ENCODE results near the gene RPP21. TPM values are rescaled to one million over a fixed set of nuclear protein-coding genes. Genes with fewer than 3 reads are reported as not detected.

The RPP21 gene
- total RNA-seq, 4 donors from 2014 or later, result 71.4 to 106 (median 91.1) TPM

DNA sequence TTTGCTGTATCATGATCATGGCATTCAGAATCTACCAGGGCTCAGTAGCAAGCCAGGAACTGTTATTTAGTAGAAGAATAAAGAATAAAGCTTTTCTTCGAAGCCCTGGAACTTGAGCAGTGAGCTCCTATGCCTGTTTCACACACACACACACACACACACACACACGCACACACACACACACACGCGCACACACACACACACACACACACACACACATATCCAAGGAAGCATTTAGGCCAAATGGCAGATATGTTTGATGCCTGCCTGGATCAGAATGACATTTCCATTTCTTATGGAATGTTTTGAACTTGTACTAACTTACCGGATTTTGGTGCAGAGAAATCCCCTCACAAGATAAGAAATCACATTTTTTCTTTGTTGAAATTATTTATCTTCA is 35.5 kb downstream of the RPP21 start:
- DNase-seq (ENCODE audit: low spot score in 2 of 2), result no peak
- 19% methylated on average over 5 of the region's 5 CpGs for WGBS
- Histone ChIP-seq H3K27ac (no peak overlapping the region), H3K36me3 (no peaks in the 10 kb centered on the region), H3K9me3 (no peaks in the 10 kb centered on the region), H3K4me1 (no peaks in the 10 kb centered on the region), H3K4me3 (no peak overlapping the region), H3K27me3 (peaks cover 44% of the 10 kb centered on the region)
- TF ChIP-seq POLR2AphosphoS5 (IDR thresholded peaks at IDR 0.05), result no peak
- TF ChIP-seq, protein P1, sequence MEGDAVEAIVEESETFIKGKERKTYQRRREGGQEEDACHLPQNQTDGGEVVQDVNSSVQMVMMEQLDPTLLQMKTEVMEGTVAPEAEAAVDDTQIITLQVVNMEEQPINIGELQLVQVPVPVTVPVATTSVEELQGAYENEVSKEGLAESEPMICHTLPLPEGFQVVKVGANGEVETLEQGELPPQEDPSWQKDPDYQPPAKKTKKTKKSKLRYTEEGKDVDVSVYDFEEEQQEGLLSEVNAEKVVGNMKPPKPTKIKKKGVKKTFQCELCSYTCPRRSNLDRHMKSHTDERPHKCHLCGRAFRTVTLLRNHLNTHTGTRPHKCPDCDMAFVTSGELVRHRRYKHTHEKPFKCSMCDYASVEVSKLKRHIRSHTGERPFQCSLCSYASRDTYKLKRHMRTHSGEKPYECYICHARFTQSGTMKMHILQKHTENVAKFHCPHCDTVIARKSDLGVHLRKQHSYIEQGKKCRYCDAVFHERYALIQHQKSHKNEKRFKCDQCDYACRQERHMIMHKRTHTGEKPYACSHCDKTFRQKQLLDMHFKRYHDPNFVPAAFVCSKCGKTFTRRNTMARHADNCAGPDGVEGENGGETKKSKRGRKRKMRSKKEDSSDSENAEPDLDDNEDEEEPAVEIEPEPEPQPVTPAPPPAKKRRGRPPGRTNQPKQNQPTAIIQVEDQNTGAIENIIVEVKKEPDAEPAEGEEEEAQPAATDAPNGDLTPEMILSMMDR (IDR thresholded peaks at IDR 0.05), result no peak
- no peak for TF ChIP-seq POLR2A (IDR thresholded peaks at IDR 0.05)
- TF ChIP-seq EP300 (IDR thresholded peaks at IDR 0.05), result no peak

- 54% methylated on average over 3 of the region's 3 CpGs for WGBS
- H3K4me3 ChIP-seq, result no peak overlapping the region
- peaks cover 78% of the 10 kb centered on the region for H3K27me3 ChIP-seq
These were observed 41.2 kb downstream of the RPP21 start for GRCh38 chr6:30386166-30386565.

DNA sequence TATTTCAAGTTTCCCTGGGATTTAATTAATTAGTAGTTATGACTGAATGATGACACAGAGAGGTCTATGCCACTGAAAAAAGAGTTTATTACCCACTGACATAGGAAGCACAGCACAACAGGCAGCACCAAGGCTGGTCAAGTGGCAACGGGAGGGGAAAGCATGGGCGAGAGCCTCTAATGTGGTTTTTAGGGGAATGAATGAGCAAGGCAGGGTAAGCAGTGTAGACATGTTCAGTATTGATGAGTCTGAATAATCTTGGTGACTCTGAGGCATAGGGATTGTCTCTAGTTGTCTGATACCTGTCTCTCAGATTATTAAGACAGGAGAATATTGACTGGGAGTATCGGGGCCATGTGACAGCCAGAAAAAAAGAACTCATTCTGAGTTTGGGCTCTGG is 46.3 kb downstream of the RPP21 start:
- no peaks in the 10 kb centered on the region for H3K4me1 ChIP-seq
- no peak for TF ChIP-seq POLR2AphosphoS5 (IDR thresholded peaks at IDR 0.05)
- TF ChIP-seq, protein P1 (IDR thresholded peaks at IDR 0.05), result no peak
- no peak for TF ChIP-seq POLR2A (IDR thresholded peaks at IDR 0.05)
- no peak for TF ChIP-seq EP300 (IDR thresholded peaks at IDR 0.05)
- H3K27ac ChIP-seq, result no peak overlapping the region
- WGBS, result 66% methylated on average over 3 of the region's 3 CpGs
- H3K4me3 ChIP-seq, result no peak overlapping the region
- H3K9me3 ChIP-seq, result no peaks in the 10 kb centered on the region
- H3K27me3 ChIP-seq, result peaks cover 75% of the 10 kb centered on the region
- DNase-seq (ENCODE audit: low spot score in 2 of 2), result no peak
- H3K36me3 ChIP-seq, result no peaks in the 10 kb centered on the region

More at GRCh38 chr6:30386166-30386565, 41.2 kb downstream of the RPP21 start:
- Histone ChIP-seq H3K4me1 (no peaks in the 10 kb centered on the region), H3K27ac (no peak overlapping the region), H3K9me3 (no peaks in the 10 kb centered on the region), H3K36me3 (no peaks in the 10 kb centered on the region)
- DNase-seq (ENCODE audit: low spot score in 2 of 2), result no peak
- TF ChIP-seq, protein P1 (IDR thresholded peaks at IDR 0.05), result no peak
- TF ChIP-seq POLR2AphosphoS5 (IDR thresholded peaks at IDR 0.05) (no peak), EP300 (IDR thresholded peaks at IDR 0.05) (no peak), POLR2A (IDR thresholded peaks at IDR 0.05) (no peak)

GRCh38 chr6:30394139-30394538 is 49.2 kb downstream of the RPP21 start:
- 24% methylated on average over 5 of the region's 5 CpGs for WGBS
- Histone ChIP-seq H3K27ac (no peak overlapping the region), H3K36me3 (no peaks in the 10 kb centered on the region), H3K4me3 (no peak overlapping the region), H3K27me3 (peaks cover 58% of the 10 kb centered on the region), H3K4me1 (no peaks in the 10 kb centered on the region), H3K9me3 (no peaks in the 10 kb centered on the region)
- DNase-seq (ENCODE audit: low spot score in 2 of 2), result no peak
- TF ChIP-seq POLR2A (IDR thresholded peaks at IDR 0.05), result no peak
- no peak for TF ChIP-seq EP300 (IDR thresholded peaks at IDR 0.05)
- no peak for TF ChIP-seq POLR2AphosphoS5 (IDR thresholded peaks at IDR 0.05)
- TF ChIP-seq, protein P1 (IDR thresholded peaks at IDR 0.05), result no peak

Other genes starting within 250 kb of the RPP21 start
- gene TRIM31, start 232.1 kb upstream of the RPP21 start, total RNA-seq, result under 1 TPM in 1 of 4 donors, not detected in 3; 0.57 TPM
- gene TRIM40, start 209.0 kb upstream of the RPP21 start, total RNA-seq, result not detected
- gene TRIM10, start 183.9 kb upstream of the RPP21 start, total RNA-seq, result 1 to 10 TPM in 2 of 4 donors, under 1 TPM in 2; 0.76 to 1.6 (median 1.1) TPM
- gene TRIM15, start 181.6 kb upstream of the RPP21 start, total RNA-seq, result 1 to 10 TPM in 2 of 4 donors, under 1 TPM in 2; 0.19 to 1.6 (median 0.73) TPM
- gene TRIM26, start 131.8 kb upstream of the RPP21 start, total RNA-seq, result 10 to 100 TPM; 61.3 to 79.0 (median 72.5) TPM
- gene TRIM39, start 18.2 kb upstream of the RPP21 start, total RNA-seq, result 10 to 100 TPM in 2 of 4 donors, 1 to 10 TPM in 2; 6.6 to 17.8 (median 9.2) TPM
- gene HLA-E, start 144.4 kb downstream of the RPP21 start, total RNA-seq, result 100 to 1,000 TPM; 496 to 771 (median 601) TPM
- gene GNL1, start 211.3 kb downstream of the RPP21 start, total RNA-seq, result 10 to 100 TPM; 33.9 to 58.9 (median 38.9) TPM
- gene PRR3, start 212.1 kb downstream of the RPP21 start, total RNA-seq, result 10 to 100 TPM in 1 of 4 donors, 1 to 10 TPM in 3; 5.5 to 10.6 (median 9.0) TPM
- gene ABCF1, start 226.3 kb downstream of the RPP21 start, total RNA-seq, result 10 to 100 TPM; 41.7 to 46.4 (median 45.0) TPM